DND-41 (cell line): ENCODE results near the gene MFNG.

Source experiments
- EZH2 ChIP-seq: IDR thresholded peaks from 3 replicates; pipeline ENCODE4 v1.6.1; 2012; ENCODE audit warnings: borderline replicate concordance, low read depth, mild to moderate bottlenecking, moderate library complexity, low read length, inconsistent platforms; ENCODE audit not compliant: severe bottlenecking
- TF ChIP-seq, protein P1 (sequence below): IDR thresholded peaks from 2 replicates; pipeline ENCODE4 v1.5.1; 2012; ENCODE audit warnings: borderline replicate concordance, low read length, moderate library complexity, mild to moderate bottlenecking; ENCODE audit not compliant: poor library complexity, severe bottlenecking; ENCODE audit errors: extremely low read depth

DNA sequence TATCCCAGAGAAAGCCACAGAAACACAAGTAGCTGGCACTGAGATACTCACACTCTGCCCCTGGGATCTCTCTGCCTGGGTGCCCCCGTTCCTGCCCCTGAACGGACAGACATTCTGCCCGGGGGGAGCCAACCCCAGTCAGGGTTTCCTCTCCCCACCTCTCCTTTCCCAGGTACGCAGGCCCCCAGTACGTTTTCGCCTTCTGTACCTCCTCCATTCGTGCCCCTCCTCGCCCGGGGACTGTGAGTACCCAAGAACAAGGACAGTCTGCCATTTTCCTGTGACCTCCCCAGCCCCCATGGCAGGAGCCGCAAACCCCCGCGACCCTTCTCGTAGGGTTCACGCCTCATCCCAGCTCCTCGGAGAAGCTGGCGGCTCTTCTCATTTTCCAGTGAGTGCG lies 29.8 kb downstream of the MFNG start:
- no peak for TF ChIP-seq EZH2
- TF ChIP-seq, protein P1, sequence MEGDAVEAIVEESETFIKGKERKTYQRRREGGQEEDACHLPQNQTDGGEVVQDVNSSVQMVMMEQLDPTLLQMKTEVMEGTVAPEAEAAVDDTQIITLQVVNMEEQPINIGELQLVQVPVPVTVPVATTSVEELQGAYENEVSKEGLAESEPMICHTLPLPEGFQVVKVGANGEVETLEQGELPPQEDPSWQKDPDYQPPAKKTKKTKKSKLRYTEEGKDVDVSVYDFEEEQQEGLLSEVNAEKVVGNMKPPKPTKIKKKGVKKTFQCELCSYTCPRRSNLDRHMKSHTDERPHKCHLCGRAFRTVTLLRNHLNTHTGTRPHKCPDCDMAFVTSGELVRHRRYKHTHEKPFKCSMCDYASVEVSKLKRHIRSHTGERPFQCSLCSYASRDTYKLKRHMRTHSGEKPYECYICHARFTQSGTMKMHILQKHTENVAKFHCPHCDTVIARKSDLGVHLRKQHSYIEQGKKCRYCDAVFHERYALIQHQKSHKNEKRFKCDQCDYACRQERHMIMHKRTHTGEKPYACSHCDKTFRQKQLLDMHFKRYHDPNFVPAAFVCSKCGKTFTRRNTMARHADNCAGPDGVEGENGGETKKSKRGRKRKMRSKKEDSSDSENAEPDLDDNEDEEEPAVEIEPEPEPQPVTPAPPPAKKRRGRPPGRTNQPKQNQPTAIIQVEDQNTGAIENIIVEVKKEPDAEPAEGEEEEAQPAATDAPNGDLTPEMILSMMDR: no peak
